Pericardium fibroblast (primary cell): ENCODE results near the gene MAP2K5. TPM values are rescaled to one million over a fixed set of nuclear protein-coding genes. Genes with fewer than 3 reads are reported as not detected.

Source experiments
- total RNA-seq: library from RNA; depleted of rRNA; stranded (reverse); fragments of >200 nt; gene quantifications from 2 replicates; pipeline ENCODE4 v1.2.3, GENCODE V29; 2015

MAP2K5 gene
- total RNA-seq: 6.5 and 11.7 TPM in 2 replicates

GRCh38 chr15:67542420-67543347 lies at the start of gene MAP2K5:
Gene MAP2K5, plus strand, starts transcription at chr15:67542703. Its CDS starts 633 bp downstream, at chr15:67543336.

GRCh38 chr15:67521029-67521782 lies 21.3 kb upstream of the MAP2K5 start, which contains the start of gene C15orf61:
Gene C15orf61, plus strand, starts transcription at chr15:67521131. Its CDS starts 118 bp downstream, at chr15:67521249.

GRCh38 chr15:67824976-67825880 lies 282.7 kb downstream of the MAP2K5 start, which contains the start of gene SKOR1:
Gene SKOR1, plus strand, starts transcription at chr15:67825509. Its CDS starts 94 bp downstream, at chr15:67825603.

GRCh38 chr15:67839929-67840748 lies 297.6 kb downstream of the MAP2K5 start, which contains the start of gene RNU6-1:
Gene RNU6-1, minus strand, starts transcription at chr15:67840045.

Other genes starting within 250 kb of the MAP2K5 start
- gene C15orf61, start 21.6 kb upstream of the MAP2K5 start, total RNA-seq: 6.7 and 25.9 TPM in 2 replicates